B cell (primary cell): Measurements from ENCODE around the gene ICOS. TPM values are rescaled to one million over a fixed set of nuclear protein-coding genes. Genes with fewer than 3 reads are reported as not detected.

Source experiments
- ATAC-seq: fragments of 200-7000 bp; cut with Tn5 transposase; one replicate; pipeline ENCODE4 v1.10.0; 2021; ENCODE audit warnings: low read depth, mild to moderate bottlenecking, moderate number of reproducible peaks, moderate library complexity
- CTCF ChIA-PET: fragments of 350-600 bp; sonication (Branson Sonifier 250); formaldehyde crosslinking; loops from one replicate; lab custom pipeline; 2021; ENCODE audit warnings: antibody characterized with exemption, inconsistent platforms; lab: Charles Lee
- POLR2A ChIA-PET: fragments of 350-600 bp; sonication (Branson Sonifier 250); formaldehyde crosslinking; loops from one replicate; lab custom pipeline; 2021; ENCODE audit warnings: antibody characterized with exemption; lab: Charles Lee
- DNase-seq: peaks from one replicate; pipeline ENCODE4 v3.0.0; 2013
- H2AFZ ChIP-seq: 2 replicates; pipeline ENCODE4 v1.6.1; 2012; ENCODE audit warnings: mild to moderate bottlenecking, low read depth, low read length; ENCODE audit not compliant: insufficient read depth, poor library complexity, severe bottlenecking
- H3K27ac ChIP-seq, 2 donors: 1 replicate in 1 of 2; 2 replicates in 1 of 2; pipeline ENCODE4 v1.5.1; 2012 to 2013; ENCODE audit warnings: low read length in 2 of 2, mild to moderate bottlenecking in 2 of 2, moderate library complexity in 1 of 2
- H3K27me3 ChIP-seq, 4 experiments: fragments of 200-600 bp in 1 of 4; sonication (generic) in 1 of 4; replicated peaks in 1 of 4; 1 replicate in 2 of 4; 2 replicates in 2 of 4; pipeline versions ENCODE4 v1.6.1 to v1.7.0; 2013 to 2016; ENCODE audit warnings: low read length in 3 of 4, mild to moderate bottlenecking in 2 of 4, mixed read lengths in 1 of 4, moderate library complexity in 1 of 4; ENCODE audit not compliant: insufficient read depth in 4 of 4, control insufficient read depth in 3 of 4; ENCODE audit errors: control extremely low read depth in 1 of 4
- H3K36me3 ChIP-seq, 2 experiments: replicated peaks in 1 of 2; 1 replicate in 1 of 2; 2 replicates in 1 of 2; pipeline versions ENCODE4 v1.6.1 to v1.7.1; 2013; ENCODE audit warnings: low read length in 1 of 2; ENCODE audit not compliant: insufficient read depth in 2 of 2, control insufficient read depth in 1 of 2; ENCODE audit errors: control extremely low read depth in 1 of 2, extremely low read depth in 1 of 2
- H3K4me1 ChIP-seq, 2 donors: fragments of 200-600 bp in 1 of 2; sonication (generic) in 1 of 2; 1 replicate in 1 of 2; 2 replicates in 1 of 2; pipeline versions ENCODE4 v1.5.1 to v1.6.1; 2013 to 2017; ENCODE audit warnings: low read length in 2 of 2; ENCODE audit not compliant: control insufficient read depth in 2 of 2, insufficient read depth in 2 of 2
- H3K4me2 ChIP-seq: replicated peaks from 2 replicates; pipeline ENCODE3; 2012; ENCODE audit warnings: mild to moderate bottlenecking, low read depth, low read length; ENCODE audit not compliant: poor library complexity, severe bottlenecking
- H3K4me3 ChIP-seq, 5 experiments: fragments of 200-600 bp in 1 of 5; sonication (generic) in 1 of 5; 1 replicate in 3 of 5; 2 replicates in 2 of 5; pipeline versions ENCODE4 v1.5.1 to v1.7.0; 2011 to 2016; ENCODE audit warnings: low read length in 4 of 5, mild to moderate bottlenecking in 4 of 5, low read depth in 2 of 5, control low read depth in 1 of 5, moderate library complexity in 1 of 5; ENCODE audit not compliant: insufficient read depth in 1 of 5; ENCODE audit errors: control extremely low read depth in 1 of 5, extremely low read depth in 1 of 5
- H3K79me2 ChIP-seq: fragments of 200-600 bp; sonication (generic); one replicate; pipeline ENCODE4 v1.6.0; 2016; ENCODE audit warnings: low read length; ENCODE audit not compliant: control insufficient read depth, insufficient read depth
- H3K9ac ChIP-seq: fragments of 200-600 bp; sonication (generic); 2 replicates; pipeline ENCODE4 v1.6.1; 2017; ENCODE audit warnings: mild to moderate bottlenecking, low read length, moderate library complexity
- H3K9me3 ChIP-seq, 3 donors: one replicate each; pipeline versions ENCODE4 v1.6.1 to v1.7.1; 2013; ENCODE audit warnings: low read length in 2 of 3; ENCODE audit not compliant: control insufficient read depth in 2 of 3, insufficient read depth in 1 of 3; ENCODE audit errors: control extremely low read depth in 1 of 3
- H4K20me1 ChIP-seq: 2 replicates; pipeline ENCODE4 v1.6.0; 2012; ENCODE audit warnings: mild to moderate bottlenecking, low read length; ENCODE audit not compliant: insufficient read depth, control insufficient read depth, poor library complexity, severe bottlenecking
- H3K27ac Mint-ChIP-seq: one replicate; pipeline ENCODE4 v1.8.0; 2021; ENCODE audit warnings: mixed read lengths
- H3K27me3 Mint-ChIP-seq: one replicate; pipeline ENCODE4 v1.8.0; 2021; ENCODE audit warnings: mixed read lengths
- H3K4me1 Mint-ChIP-seq: one replicate; pipeline ENCODE4 v1.8.0; 2021; ENCODE audit warnings: mixed read lengths
- H3K4me3 Mint-ChIP-seq: one replicate; pipeline ENCODE4 v1.8.0; 2021; ENCODE audit warnings: mixed read lengths
- H3K9me3 Mint-ChIP-seq: one replicate; pipeline ENCODE4 v1.8.0; 2022; ENCODE audit warnings: mixed read lengths; ENCODE audit not compliant: insufficient read depth
- EZH2 ChIP-seq: IDR thresholded peaks from 2 replicates; pipeline ENCODE4 v1.6.1; 2012; ENCODE audit warnings: borderline replicate concordance, low read depth, mild to moderate bottlenecking, moderate library complexity, low read length; ENCODE audit not compliant: insufficient read depth, poor library complexity, severe bottlenecking
- intact Hi-C: fragments of 100-400 bp; cut with micrococcal nuclease; formaldehyde crosslinking; loops from one replicate; pipeline ENCODE4 v1.10.0; 2022
- polyA plus RNA-seq: library from polyadenylated mRNA; depleted of rRNA; stranded (reverse); fragments of >200 nt; gene quantifications from 2 replicates; pipeline ENCODE4 v1.2.3, GENCODE V29; 2012
- total RNA-seq, 2 donors: library from RNA; stranded (reverse); fragments of 120-200 nt in 1 of 2; gene quantifications; 1 replicate in 1 of 2; 2 replicates in 1 of 2; pipeline versions ENCODE4 v1.2.3 to v1.2.4, GENCODE V29; 2013 to 2022
- TF ChIP-seq, protein P1 (sequence below): fragments of 200-600 bp; IDR thresholded peaks from one replicate; pipeline ENCODE4 v1.8.0; 2022; ENCODE audit warnings: antibody characterized with exemption, mild to moderate bottlenecking

The ICOS gene
- total and polyA plus RNA-seq, 2 donors (not counting 1 experiment from before 2014, with no cell fraction given), result 0.21 TPM; not detected in 1

DNA sequence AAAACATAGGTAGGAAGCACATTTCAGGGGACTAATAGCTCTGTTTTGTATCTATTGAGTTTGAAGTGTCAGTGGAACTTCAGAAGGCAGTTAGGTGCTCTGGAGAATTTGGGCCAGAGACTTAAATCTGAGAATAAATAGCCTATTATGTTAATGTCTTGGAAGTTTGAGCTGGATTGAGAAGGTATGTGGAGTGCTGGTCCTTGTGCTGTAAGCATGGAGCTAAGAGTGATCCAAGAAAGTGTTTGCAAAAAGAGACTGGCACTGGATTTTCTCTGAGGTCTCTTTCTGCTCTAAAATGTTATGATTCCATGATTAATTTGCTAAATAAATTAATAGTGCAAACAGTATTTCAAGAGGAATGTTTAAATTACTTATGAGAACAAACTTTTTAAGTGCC lies 63.3 kb downstream of the ICOS start:
- no peak overlapping the region for H3K27ac ChIP-seq
- H3K9ac ChIP-seq, result no peak overlapping the region
- no peak overlapping the region for H2AFZ ChIP-seq
- ChIA-PET POLR2A (no interaction called here), CTCF (no interaction called here)
- H3K27ac Mint-ChIP-seq, result no peak overlapping the region
- no peaks in the 10 kb centered on the region for H3K4me1 Mint-ChIP-seq
- H3K36me3 ChIP-seq, result no peaks in the 10 kb centered on the region
- no peaks in the 10 kb centered on the region for H4K20me1 ChIP-seq
- H3K27me3 Mint-ChIP-seq, result peaks cover 11% of the 10 kb centered on the region
- H3K4me3 Mint-ChIP-seq, result no peak overlapping the region
- ATAC-seq, result no peak
- intact Hi-C loops, result no loop called here
- H3K4me3 ChIP-seq, result no peak overlapping the region
- no peak overlapping the region for H3K4me2 ChIP-seq
- peaks cover 0 to 6% (median 0%) of the 10 kb centered on the region in 4 experiments for H3K27me3 ChIP-seq
- no peak for DNase-seq
- no peaks in the 10 kb centered on the region for H3K79me2 ChIP-seq
- H3K9me3 Mint-ChIP-seq, result no peaks in the 10 kb centered on the region
- H3K9me3 ChIP-seq, result no peaks in the 10 kb centered on the region
- TF ChIP-seq, protein P1, sequence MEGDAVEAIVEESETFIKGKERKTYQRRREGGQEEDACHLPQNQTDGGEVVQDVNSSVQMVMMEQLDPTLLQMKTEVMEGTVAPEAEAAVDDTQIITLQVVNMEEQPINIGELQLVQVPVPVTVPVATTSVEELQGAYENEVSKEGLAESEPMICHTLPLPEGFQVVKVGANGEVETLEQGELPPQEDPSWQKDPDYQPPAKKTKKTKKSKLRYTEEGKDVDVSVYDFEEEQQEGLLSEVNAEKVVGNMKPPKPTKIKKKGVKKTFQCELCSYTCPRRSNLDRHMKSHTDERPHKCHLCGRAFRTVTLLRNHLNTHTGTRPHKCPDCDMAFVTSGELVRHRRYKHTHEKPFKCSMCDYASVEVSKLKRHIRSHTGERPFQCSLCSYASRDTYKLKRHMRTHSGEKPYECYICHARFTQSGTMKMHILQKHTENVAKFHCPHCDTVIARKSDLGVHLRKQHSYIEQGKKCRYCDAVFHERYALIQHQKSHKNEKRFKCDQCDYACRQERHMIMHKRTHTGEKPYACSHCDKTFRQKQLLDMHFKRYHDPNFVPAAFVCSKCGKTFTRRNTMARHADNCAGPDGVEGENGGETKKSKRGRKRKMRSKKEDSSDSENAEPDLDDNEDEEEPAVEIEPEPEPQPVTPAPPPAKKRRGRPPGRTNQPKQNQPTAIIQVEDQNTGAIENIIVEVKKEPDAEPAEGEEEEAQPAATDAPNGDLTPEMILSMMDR, result no peak
- no peak for TF ChIP-seq EZH2
- no peaks in the 10 kb centered on the region for H3K4me1 ChIP-seq

DNA sequence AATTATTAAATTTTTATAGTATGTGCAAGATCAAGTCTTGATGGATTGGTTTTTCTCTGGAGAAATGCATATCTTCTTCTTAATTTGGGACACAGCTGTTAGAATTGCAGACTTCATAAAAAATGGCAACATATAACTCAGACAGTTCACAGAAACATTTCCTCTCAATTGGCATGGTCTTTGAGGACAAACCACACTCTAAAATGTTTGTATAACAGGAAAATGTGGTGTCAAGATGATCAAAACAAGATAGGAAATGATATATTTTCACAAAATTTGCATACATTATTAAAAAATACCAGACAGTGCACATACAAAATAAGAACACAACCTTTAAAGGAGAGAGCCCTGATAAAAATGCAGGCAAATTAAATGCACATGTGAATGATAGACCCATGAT lies 63.9 kb downstream of the ICOS start:
- Histone ChIP-seq H3K9me3 (no peaks in the 10 kb centered on the region), H4K20me1 (no peaks in the 10 kb centered on the region), H3K4me1 (no peaks in the 10 kb centered on the region), H2AFZ (no peak overlapping the region), H3K27me3 (peaks cover 0 to 6% (median 0%) of the 10 kb centered on the region in 4 experiments), H3K4me3 (no peak overlapping the region), H3K36me3 (no peaks in the 10 kb centered on the region), H3K79me2 (no peaks in the 10 kb centered on the region), H3K27ac (no peak overlapping the region), H3K9ac (no peak overlapping the region), H3K4me2 (no peak overlapping the region)
- DNase-seq (no peak), ATAC-seq (no peak)
- no peaks in the 10 kb centered on the region for H3K4me1 Mint-ChIP-seq
- peaks cover 11% of the 10 kb centered on the region for H3K27me3 Mint-ChIP-seq
- ChIA-PET CTCF (no interaction called here), POLR2A (no interaction called here)
- H3K4me3 Mint-ChIP-seq, result no peak overlapping the region
- no peak overlapping the region for H3K27ac Mint-ChIP-seq
- no peaks in the 10 kb centered on the region for H3K9me3 Mint-ChIP-seq
- intact Hi-C loops, result no loop called here
- TF ChIP-seq, protein P1, result no peak
- TF ChIP-seq EZH2, result no peak
